A549 (cell line): ENCODE results near the gene MRPS18A.
"Not testable (repeated sequence)": the region's sequence is repeated elsewhere in the genome, so short reads cannot be mapped to it uniquely, and the experiment has no call there.

Experiments
- CHD4 ChIP-seq: fragments of 200-600 bp; sonication (generic); IDR thresholded peaks from 2 replicates; pipeline ENCODE4 v1.6.1; 2016; ENCODE audit warnings: antibody characterized with exemption, mild to moderate bottlenecking, borderline replicate concordance
- JUNB ChIP-seq: fragments of >200 bp; sonication (Bioruptor Twin); formaldehyde crosslinking; IDR thresholded peaks from 2 replicates; pipeline ENCODE4 v1.6.1; 2016
- POLR2A ChIP-seq: IDR thresholded peaks from 2 replicates; pipeline ENCODE4 v1.6.1; 2012; ENCODE audit warnings: mild to moderate bottlenecking, low read length
- RAD21 ChIP-seq, 2 experiments: fragments of >200 bp in 1 of 2; sonication (Bioruptor Twin) in 1 of 2; formaldehyde crosslinking in 1 of 2; IDR thresholded peaks in 1 of 2; conservative IDR thresholded peaks in 1 of 2; 2 replicates in 1 of 2; 3 replicates in 1 of 2; pipeline ENCODE4 v1.6.1; 2012 to 2018; ENCODE audit warnings: inconsistent platforms in 1 of 2
- TP53 ChIP-seq: fragments of 250-450 bp; sonication (Bioruptor Pico); IDR thresholded peaks from 2 replicates; pipeline ENCODE4 v1.5.0; 2021; ENCODE audit warnings: mild to moderate bottlenecking, moderate library complexity
- TF ChIP-seq, protein P1 (sequence below): fragments of >200 bp; sonication (Bioruptor Twin); formaldehyde crosslinking; IDR thresholded peaks from 3 replicates; pipeline ENCODE4 v1.5.1; 2016
- TF ChIP-seq, protein P2 (sequence below): fragments of 200-600 bp; sonication (generic); IDR thresholded peaks from 2 replicates; pipeline ENCODE4 v1.6.1; 2016; ENCODE audit warnings: antibody characterized with exemption, mild to moderate bottlenecking, moderate library complexity

DNA sequence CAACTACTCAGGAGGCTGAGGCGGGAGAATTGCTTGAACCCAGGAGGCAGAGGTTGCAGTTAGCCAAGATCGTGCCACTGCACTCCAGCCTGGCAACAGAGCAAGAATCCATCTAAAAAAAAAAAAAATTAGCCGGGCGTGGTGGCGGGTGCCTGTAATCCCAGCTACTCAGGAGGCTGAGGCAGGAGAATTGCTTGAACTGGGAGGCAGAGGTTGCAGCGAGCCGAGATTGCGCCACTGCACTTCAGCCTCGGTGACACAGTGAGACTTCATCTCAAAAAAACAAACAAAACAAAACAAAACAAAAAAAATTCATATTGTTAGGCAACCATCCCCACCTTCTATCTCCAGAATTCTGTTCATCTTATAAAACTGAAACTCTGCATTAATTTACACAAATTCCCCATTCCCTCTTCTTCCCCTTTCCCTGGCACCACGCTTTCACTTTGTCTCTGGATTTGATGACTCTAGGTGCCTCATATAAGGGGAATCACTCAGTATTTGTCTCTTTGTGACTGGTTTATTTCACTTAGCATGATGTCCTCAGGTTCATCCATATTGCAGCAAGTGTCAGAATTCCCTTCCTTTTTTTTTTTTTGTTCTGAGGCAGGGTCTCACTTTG is 13.5 kb upstream of the MRPS18A start:
- TF ChIP-seq, protein P1, sequence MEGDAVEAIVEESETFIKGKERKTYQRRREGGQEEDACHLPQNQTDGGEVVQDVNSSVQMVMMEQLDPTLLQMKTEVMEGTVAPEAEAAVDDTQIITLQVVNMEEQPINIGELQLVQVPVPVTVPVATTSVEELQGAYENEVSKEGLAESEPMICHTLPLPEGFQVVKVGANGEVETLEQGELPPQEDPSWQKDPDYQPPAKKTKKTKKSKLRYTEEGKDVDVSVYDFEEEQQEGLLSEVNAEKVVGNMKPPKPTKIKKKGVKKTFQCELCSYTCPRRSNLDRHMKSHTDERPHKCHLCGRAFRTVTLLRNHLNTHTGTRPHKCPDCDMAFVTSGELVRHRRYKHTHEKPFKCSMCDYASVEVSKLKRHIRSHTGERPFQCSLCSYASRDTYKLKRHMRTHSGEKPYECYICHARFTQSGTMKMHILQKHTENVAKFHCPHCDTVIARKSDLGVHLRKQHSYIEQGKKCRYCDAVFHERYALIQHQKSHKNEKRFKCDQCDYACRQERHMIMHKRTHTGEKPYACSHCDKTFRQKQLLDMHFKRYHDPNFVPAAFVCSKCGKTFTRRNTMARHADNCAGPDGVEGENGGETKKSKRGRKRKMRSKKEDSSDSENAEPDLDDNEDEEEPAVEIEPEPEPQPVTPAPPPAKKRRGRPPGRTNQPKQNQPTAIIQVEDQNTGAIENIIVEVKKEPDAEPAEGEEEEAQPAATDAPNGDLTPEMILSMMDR, result not testable (repeated sequence)
- TF ChIP-seq, protein P2, sequence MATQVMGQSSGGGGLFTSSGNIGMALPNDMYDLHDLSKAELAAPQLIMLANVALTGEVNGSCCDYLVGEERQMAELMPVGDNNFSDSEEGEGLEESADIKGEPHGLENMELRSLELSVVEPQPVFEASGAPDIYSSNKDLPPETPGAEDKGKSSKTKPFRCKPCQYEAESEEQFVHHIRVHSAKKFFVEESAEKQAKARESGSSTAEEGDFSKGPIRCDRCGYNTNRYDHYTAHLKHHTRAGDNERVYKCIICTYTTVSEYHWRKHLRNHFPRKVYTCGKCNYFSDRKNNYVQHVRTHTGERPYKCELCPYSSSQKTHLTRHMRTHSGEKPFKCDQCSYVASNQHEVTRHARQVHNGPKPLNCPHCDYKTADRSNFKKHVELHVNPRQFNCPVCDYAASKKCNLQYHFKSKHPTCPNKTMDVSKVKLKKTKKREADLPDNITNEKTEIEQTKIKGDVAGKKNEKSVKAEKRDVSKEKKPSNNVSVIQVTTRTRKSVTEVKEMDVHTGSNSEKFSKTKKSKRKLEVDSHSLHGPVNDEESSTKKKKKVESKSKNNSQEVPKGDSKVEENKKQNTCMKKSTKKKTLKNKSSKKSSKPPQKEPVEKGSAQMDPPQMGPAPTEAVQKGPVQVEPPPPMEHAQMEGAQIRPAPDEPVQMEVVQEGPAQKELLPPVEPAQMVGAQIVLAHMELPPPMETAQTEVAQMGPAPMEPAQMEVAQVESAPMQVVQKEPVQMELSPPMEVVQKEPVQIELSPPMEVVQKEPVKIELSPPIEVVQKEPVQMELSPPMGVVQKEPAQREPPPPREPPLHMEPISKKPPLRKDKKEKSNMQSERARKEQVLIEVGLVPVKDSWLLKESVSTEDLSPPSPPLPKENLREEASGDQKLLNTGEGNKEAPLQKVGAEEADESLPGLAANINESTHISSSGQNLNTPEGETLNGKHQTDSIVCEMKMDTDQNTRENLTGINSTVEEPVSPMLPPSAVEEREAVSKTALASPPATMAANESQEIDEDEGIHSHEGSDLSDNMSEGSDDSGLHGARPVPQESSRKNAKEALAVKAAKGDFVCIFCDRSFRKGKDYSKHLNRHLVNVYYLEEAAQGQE, result not testable (repeated sequence)
- TF ChIP-seq POLR2A; TP53 (CRISPR knock-in tag); RAD21 (conservative IDR thresholded peaks at IDR 0.05 in 1 of 2, IDR thresholded peaks at IDR 0.05 in 1 of 2); CHD4; JUNB: not testable (repeated sequence)
